ENCODE data around the gene UNC45B. TPM values are rescaled to one million over a fixed set of nuclear protein-coding genes. Genes with fewer than 3 reads are reported as not detected.

The UNC45B gene
- total and polyA plus RNA-seq, 2 experiments from 2014 or later: not detected

- Histone ChIP-seq H3K9me3 (ENCODE audit: low read depth) (no peaks in the 10 kb centered on the region), H3K4me1 (ENCODE audit: insufficient read depth) (peaks cover 24% of the 10 kb centered on the region), H2AFZ (no peak overlapping the region), H3F3A (ENCODE audit: insufficient read depth) (0 out of 2 replicates have a peak, but pooled peaks cover 20% of the 10 kb centered on the region), H3K79me2 (ENCODE audit: insufficient read depth) (no peaks in the 10 kb centered on the region), H3K4me3 (no peak overlapping the region), H3K27me3 (replicated peaks; ENCODE audit: insufficient read depth) (no peaks in the 10 kb centered on the region), H3K9ac (no peak overlapping the region), H3K4me2 (ENCODE audit: unreplicated experiment) (no peak overlapping the region), H4K20me1 (ENCODE audit: insufficient read depth) (no peaks in the 10 kb centered on the region), H3K9me2 (ENCODE audit: insufficient read depth) (no peaks in the 10 kb centered on the region), H3K27ac (no peak overlapping the region), H3K36me3 (ENCODE audit: low read depth) (peaks cover 5% of the 10 kb centered on the region; the same call in 1 of the 2 replicates)
- peak; percentile 52 for DNase-seq
- TF ChIP-seq EZH2phosphoT487 (IDR thresholded peaks at IDR 0.05; ENCODE audit: insufficient read depth, low read depth): no peak
- no peak for TF ChIP-seq EZH2 (IDR thresholded peaks at IDR 0.05; ENCODE audit: insufficient read depth, poor library complexity, severe bottlenecking)
- in situ Hi-C loops (cut with MboI): no loop called here
- 38 to 43% methylated on average over 11 of the region's 11 CpGs for WGBS, 2 experiments (ENCODE audit: low coverage in 1 of 2, low lambda C conversion rate in 2 of 2, missing lambda C conversion rate in 2 of 2)
Observed at GRCh38 chr17:35129154-35129972, 18.3 kb upstream of the UNC45B start.

GRCh38 chr17:35129973-35130351 lies 17.7 kb upstream of the UNC45B start:
- in situ Hi-C loops (cut with MboI): no loop called here
- no peak overlapping the region for H3K4me3 ChIP-seq
- 0 out of 2 replicates have a peak, but pooled peaks cover 20% of the 10 kb centered on the region for H3F3A ChIP-seq (ENCODE audit: insufficient read depth)
- H4K20me1 ChIP-seq (ENCODE audit: insufficient read depth): no peaks in the 10 kb centered on the region
- H3K79me2 ChIP-seq (ENCODE audit: insufficient read depth): no peaks in the 10 kb centered on the region
- H3K27ac ChIP-seq: no peak overlapping the region
- H3K4me1 ChIP-seq (ENCODE audit: insufficient read depth): peaks cover 24% of the 10 kb centered on the region
- WGBS, 2 experiments (ENCODE audit: low coverage in 1 of 2, low lambda C conversion rate in 2 of 2, missing lambda C conversion rate in 2 of 2): 96 to 97% methylated on average over 5 of the region's 5 CpGs
- H3K27me3 ChIP-seq (replicated peaks; ENCODE audit: insufficient read depth): no peaks in the 10 kb centered on the region
- H2AFZ ChIP-seq: no peak overlapping the region
- H3K4me2 ChIP-seq (ENCODE audit: unreplicated experiment): no peak overlapping the region
- peaks cover 5% of the 10 kb centered on the region; the same call in 1 of the 2 replicates for H3K36me3 ChIP-seq (ENCODE audit: low read depth)
- no peaks in the 10 kb centered on the region for H3K9me3 ChIP-seq (ENCODE audit: low read depth)
- DNase-seq: no peak
- no peaks in the 10 kb centered on the region for H3K9me2 ChIP-seq (ENCODE audit: insufficient read depth)
- H3K9ac ChIP-seq: no peak overlapping the region
- TF ChIP-seq EZH2phosphoT487 (IDR thresholded peaks at IDR 0.05; ENCODE audit: insufficient read depth, low read depth): no peak
- TF ChIP-seq EZH2 (IDR thresholded peaks at IDR 0.05; ENCODE audit: insufficient read depth, poor library complexity, severe bottlenecking): no peak

- Histone ChIP-seq H3K9me3 (ENCODE audit: low read depth) (no peaks in the 10 kb centered on the region), H2AFZ (no peak overlapping the region), H3K4me1 (ENCODE audit: insufficient read depth) (peaks cover 24% of the 10 kb centered on the region), H4K20me1 (ENCODE audit: insufficient read depth) (no peaks in the 10 kb centered on the region), H3K4me2 (ENCODE audit: unreplicated experiment) (no peak overlapping the region), H3K9ac (no peak overlapping the region), H3K27me3 (replicated peaks; ENCODE audit: insufficient read depth) (no peaks in the 10 kb centered on the region), H3K27ac (no peak overlapping the region), H3K36me3 (ENCODE audit: low read depth) (peaks cover 9% of the 10 kb centered on the region; the same call in 1 of the 2 replicates), H3K9me2 (ENCODE audit: insufficient read depth) (no peaks in the 10 kb centered on the region), H3K79me2 (ENCODE audit: insufficient read depth) (no peaks in the 10 kb centered on the region), H3F3A (ENCODE audit: insufficient read depth) (0 out of 2 replicates have a peak, but pooled peaks cover 20% of the 10 kb centered on the region), H3K4me3 (no peak overlapping the region)
- WGBS, 2 experiments (ENCODE audit: low coverage in 1 of 2, low lambda C conversion rate in 2 of 2, missing lambda C conversion rate in 2 of 2): 93 to 96% methylated on average over 3 of the region's 3 CpGs
- in situ Hi-C loops (cut with MboI): no loop called here
- TF ChIP-seq EZH2phosphoT487 (IDR thresholded peaks at IDR 0.05; ENCODE audit: insufficient read depth, low read depth): no peak
- TF ChIP-seq EZH2 (IDR thresholded peaks at IDR 0.05; ENCODE audit: insufficient read depth, poor library complexity, severe bottlenecking): no peak
- no peak for DNase-seq
Observed at GRCh38 chr17:35130392-35130791, 17.2 kb upstream of the UNC45B start.

GRCh38 chr17:35132099-35132498 lies 15.5 kb upstream of the UNC45B start:
- H2AFZ ChIP-seq: no peak overlapping the region
- no peaks in the 10 kb centered on the region for H3K27me3 ChIP-seq (replicated peaks; ENCODE audit: insufficient read depth)
- H3K79me2 ChIP-seq (ENCODE audit: insufficient read depth): no peaks in the 10 kb centered on the region
- no peaks in the 10 kb centered on the region for H3K9me3 ChIP-seq (ENCODE audit: low read depth)
- H4K20me1 ChIP-seq (ENCODE audit: insufficient read depth): no peaks in the 10 kb centered on the region
- WGBS, 2 experiments (ENCODE audit: low coverage in 1 of 2, low lambda C conversion rate in 2 of 2, missing lambda C conversion rate in 2 of 2): 88 to 90% methylated on average over 10 of the region's 10 CpGs
- H3K4me1 ChIP-seq (ENCODE audit: insufficient read depth): peaks cover 24% of the 10 kb centered on the region
- TF ChIP-seq EZH2 (IDR thresholded peaks at IDR 0.05; ENCODE audit: insufficient read depth, poor library complexity, severe bottlenecking) (no peak), EZH2phosphoT487 (IDR thresholded peaks at IDR 0.05; ENCODE audit: insufficient read depth, low read depth) (no peak)
- H3F3A ChIP-seq (ENCODE audit: insufficient read depth): 0 out of 2 replicates have a peak, but pooled peaks cover 20% of the 10 kb centered on the region
- H3K36me3 ChIP-seq (ENCODE audit: low read depth): peaks cover 18% of the 10 kb centered on the region; the same call in 1 of the 2 replicates
- no peak overlapping the region for H3K9ac ChIP-seq
- DNase-seq: no peak
- no peak overlapping the region for H3K4me3 ChIP-seq
- H3K4me2 ChIP-seq (ENCODE audit: unreplicated experiment): no peak overlapping the region
- in situ Hi-C loops (cut with MboI): no loop called here
- H3K27ac ChIP-seq: no peak overlapping the region
- no peaks in the 10 kb centered on the region for H3K9me2 ChIP-seq (ENCODE audit: insufficient read depth)

Data from GM23248 (cell line).